Transverse colon (tissue), 4 donors: Measurements from ENCODE around the gene ARIH1.

Experiments used
- EP300 ChIP-seq: sonication (generic); formaldehyde crosslinking; IDR thresholded peaks from one replicate; pipeline ENCODE4 v1.6.1; 2017; ENCODE audit warnings: antibody characterized with exemption, low read depth
- POLR2A ChIP-seq: fragments of 450-650 bp; IDR thresholded peaks from one replicate; pipeline ENCODE4 v1.6.1; 2016; ENCODE audit warnings: antibody characterized with exemption, mild to moderate bottlenecking, moderate library complexity
- POLR2AphosphoS5 ChIP-seq, 3 donors: sonication (generic); formaldehyde crosslinking; IDR thresholded peaks; one replicate each; pipeline ENCODE4 v1.6.1; 2016; ENCODE audit warnings: antibody characterized with exemption in 3 of 3
- TF ChIP-seq, protein P1 (sequence below), 5 experiments: fragments of 200-600 bp in 3 of 5; fragments of 450-650 bp in 2 of 5; sonication (generic) in 3 of 5; IDR thresholded peaks; 1 replicate in 2 of 5; 2 replicates in 3 of 5; pipeline ENCODE4 v1.5.1; 2016 to 2017; ENCODE audit warnings: antibody characterized with exemption in 5 of 5, inconsistent platforms in 3 of 5, mild to moderate bottlenecking in 2 of 5, moderate library complexity in 1 of 5

- TF ChIP-seq, protein P1, sequence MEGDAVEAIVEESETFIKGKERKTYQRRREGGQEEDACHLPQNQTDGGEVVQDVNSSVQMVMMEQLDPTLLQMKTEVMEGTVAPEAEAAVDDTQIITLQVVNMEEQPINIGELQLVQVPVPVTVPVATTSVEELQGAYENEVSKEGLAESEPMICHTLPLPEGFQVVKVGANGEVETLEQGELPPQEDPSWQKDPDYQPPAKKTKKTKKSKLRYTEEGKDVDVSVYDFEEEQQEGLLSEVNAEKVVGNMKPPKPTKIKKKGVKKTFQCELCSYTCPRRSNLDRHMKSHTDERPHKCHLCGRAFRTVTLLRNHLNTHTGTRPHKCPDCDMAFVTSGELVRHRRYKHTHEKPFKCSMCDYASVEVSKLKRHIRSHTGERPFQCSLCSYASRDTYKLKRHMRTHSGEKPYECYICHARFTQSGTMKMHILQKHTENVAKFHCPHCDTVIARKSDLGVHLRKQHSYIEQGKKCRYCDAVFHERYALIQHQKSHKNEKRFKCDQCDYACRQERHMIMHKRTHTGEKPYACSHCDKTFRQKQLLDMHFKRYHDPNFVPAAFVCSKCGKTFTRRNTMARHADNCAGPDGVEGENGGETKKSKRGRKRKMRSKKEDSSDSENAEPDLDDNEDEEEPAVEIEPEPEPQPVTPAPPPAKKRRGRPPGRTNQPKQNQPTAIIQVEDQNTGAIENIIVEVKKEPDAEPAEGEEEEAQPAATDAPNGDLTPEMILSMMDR (IDR thresholded peaks at IDR 0.05): no peak
- TF ChIP-seq EP300 (no peak), POLR2AphosphoS5 (IDR thresholded peaks at IDR 0.05) (no peak), POLR2A (no peak)
Observed at GRCh38 chr15:72474466-72474911, 359 bp downstream of the ARIH1 start.
